ENCODE measurements around the gene OR2C1.
A peak's percentile ranks its signal among the peaks of the same experiment; 100 is the strongest.

Gene OR2C1

GRCh38 chr16:3356118-3356517 lies 429 bp downstream of the OR2C1 start:
- TF ChIP-seq, protein P1, sequence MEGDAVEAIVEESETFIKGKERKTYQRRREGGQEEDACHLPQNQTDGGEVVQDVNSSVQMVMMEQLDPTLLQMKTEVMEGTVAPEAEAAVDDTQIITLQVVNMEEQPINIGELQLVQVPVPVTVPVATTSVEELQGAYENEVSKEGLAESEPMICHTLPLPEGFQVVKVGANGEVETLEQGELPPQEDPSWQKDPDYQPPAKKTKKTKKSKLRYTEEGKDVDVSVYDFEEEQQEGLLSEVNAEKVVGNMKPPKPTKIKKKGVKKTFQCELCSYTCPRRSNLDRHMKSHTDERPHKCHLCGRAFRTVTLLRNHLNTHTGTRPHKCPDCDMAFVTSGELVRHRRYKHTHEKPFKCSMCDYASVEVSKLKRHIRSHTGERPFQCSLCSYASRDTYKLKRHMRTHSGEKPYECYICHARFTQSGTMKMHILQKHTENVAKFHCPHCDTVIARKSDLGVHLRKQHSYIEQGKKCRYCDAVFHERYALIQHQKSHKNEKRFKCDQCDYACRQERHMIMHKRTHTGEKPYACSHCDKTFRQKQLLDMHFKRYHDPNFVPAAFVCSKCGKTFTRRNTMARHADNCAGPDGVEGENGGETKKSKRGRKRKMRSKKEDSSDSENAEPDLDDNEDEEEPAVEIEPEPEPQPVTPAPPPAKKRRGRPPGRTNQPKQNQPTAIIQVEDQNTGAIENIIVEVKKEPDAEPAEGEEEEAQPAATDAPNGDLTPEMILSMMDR (IDR thresholded peaks at IDR 0.05; ENCODE audit: insufficient read depth, low read length, poor library complexity, severe bottlenecking): no peak
- no peaks in the 10 kb centered on the region for H3K36me3 ChIP-seq (ENCODE audit: control insufficient read depth, insufficient read depth, low read length)
- no peak overlapping the region for H3K4me3 ChIP-seq (replicated peaks; ENCODE audit: low read depth, low read length)
- no peaks in the 10 kb centered on the region for H3K27me3 ChIP-seq (replicated peaks; ENCODE audit: control insufficient read depth, insufficient read depth, low read length)
- DNase-seq (ENCODE audit: extremely low read depth, insufficient read length): no peak

GRCh38 chr16:3358871-3359270 lies 3.2 kb downstream of the OR2C1 start:
- Histone ChIP-seq H3K36me3 (ENCODE audit: control insufficient read depth, insufficient read depth, low read length) (no peaks in the 10 kb centered on the region), H3K4me3 (replicated peaks; ENCODE audit: low read depth, low read length) (no peak overlapping the region), H3K27me3 (replicated peaks; ENCODE audit: control insufficient read depth, insufficient read depth, low read length) (no peaks in the 10 kb centered on the region)
- no peak for DNase-seq (ENCODE audit: extremely low read depth, insufficient read length)
- TF ChIP-seq, protein P1 (IDR thresholded peaks at IDR 0.05; ENCODE audit: insufficient read depth, low read length, poor library complexity, severe bottlenecking): no peak

DNA sequence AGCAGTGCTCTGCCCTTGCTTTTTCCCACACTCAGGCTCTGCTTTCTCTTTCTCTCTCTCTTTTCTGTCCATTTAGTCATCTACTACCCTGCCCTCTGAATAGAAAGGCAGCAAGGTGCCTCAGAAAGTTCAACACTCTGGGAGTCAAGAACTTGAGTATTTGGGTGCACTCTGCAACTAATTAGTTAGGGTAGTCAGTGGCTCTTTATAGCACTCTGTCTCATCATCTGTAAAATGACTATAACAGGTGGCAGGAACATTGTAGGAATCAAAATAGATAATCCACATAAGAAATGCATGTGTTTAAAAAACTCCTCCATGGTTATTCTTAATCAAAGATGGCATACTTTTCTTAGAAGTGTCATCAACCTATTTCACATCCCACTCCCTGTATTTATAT lies 7.2 kb downstream of the OR2C1 start:
- no peak overlapping the region for H3K4me3 ChIP-seq (replicated peaks; ENCODE audit: low read depth, low read length)
- TF ChIP-seq, protein P1 (IDR thresholded peaks at IDR 0.05; ENCODE audit: insufficient read depth, low read length, poor library complexity, severe bottlenecking): no peak
- DNase-seq (ENCODE audit: extremely low read depth, insufficient read length): no peak
- no peaks in the 10 kb centered on the region for H3K36me3 ChIP-seq (ENCODE audit: control insufficient read depth, insufficient read depth, low read length)
- H3K27me3 ChIP-seq (replicated peaks; ENCODE audit: control insufficient read depth, insufficient read depth, low read length): no peaks in the 10 kb centered on the region

DNA sequence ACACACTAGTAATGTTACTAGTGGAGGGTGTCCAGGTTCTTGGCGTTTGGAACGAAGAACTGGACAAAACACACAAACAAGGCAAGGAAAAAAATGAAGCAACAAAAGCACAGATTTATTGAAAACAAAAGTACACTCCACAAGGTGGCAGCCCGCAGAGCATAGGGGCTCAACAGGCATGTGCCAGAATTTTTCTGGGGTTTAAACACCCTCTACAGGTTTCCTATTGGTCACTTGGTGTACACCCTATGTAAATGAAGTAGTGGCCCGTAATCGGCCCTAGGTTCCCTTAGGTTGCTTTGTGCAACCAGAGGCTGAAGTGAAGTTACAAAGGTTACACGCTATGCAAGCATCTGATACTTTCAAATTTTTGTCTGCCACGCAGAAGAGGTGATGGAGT lies 8.1 kb downstream of the OR2C1 start:
- no peak for DNase-seq (ENCODE audit: extremely low read depth, insufficient read length)
- H3K36me3 ChIP-seq (ENCODE audit: control insufficient read depth, insufficient read depth, low read length): no peaks in the 10 kb centered on the region
- no peak overlapping the region for H3K4me3 ChIP-seq (replicated peaks; ENCODE audit: low read depth, low read length)
- H3K27me3 ChIP-seq (replicated peaks; ENCODE audit: control insufficient read depth, insufficient read depth, low read length): no peaks in the 10 kb centered on the region
- TF ChIP-seq, protein P1 (IDR thresholded peaks at IDR 0.05; ENCODE audit: insufficient read depth, low read length, poor library complexity, severe bottlenecking): no peak

- no peaks in the 10 kb centered on the region for H3K36me3 ChIP-seq (ENCODE audit: control insufficient read depth, insufficient read depth, low read length)
- H3K4me3 ChIP-seq (replicated peaks; ENCODE audit: low read depth, low read length): peak overlapping the region; percentile 62
- H3K27me3 ChIP-seq (replicated peaks; ENCODE audit: control insufficient read depth, insufficient read depth, low read length): no peaks in the 10 kb centered on the region
- TF ChIP-seq, protein P1 (IDR thresholded peaks at IDR 0.05; ENCODE audit: insufficient read depth, low read length, poor library complexity, severe bottlenecking): no peak
- peak; percentile 82 for DNase-seq (ENCODE audit: extremely low read depth, insufficient read length)
Measured at GRCh38 chr16:3364774-3365427, 9.2 kb downstream of the OR2C1 start.

DNA sequence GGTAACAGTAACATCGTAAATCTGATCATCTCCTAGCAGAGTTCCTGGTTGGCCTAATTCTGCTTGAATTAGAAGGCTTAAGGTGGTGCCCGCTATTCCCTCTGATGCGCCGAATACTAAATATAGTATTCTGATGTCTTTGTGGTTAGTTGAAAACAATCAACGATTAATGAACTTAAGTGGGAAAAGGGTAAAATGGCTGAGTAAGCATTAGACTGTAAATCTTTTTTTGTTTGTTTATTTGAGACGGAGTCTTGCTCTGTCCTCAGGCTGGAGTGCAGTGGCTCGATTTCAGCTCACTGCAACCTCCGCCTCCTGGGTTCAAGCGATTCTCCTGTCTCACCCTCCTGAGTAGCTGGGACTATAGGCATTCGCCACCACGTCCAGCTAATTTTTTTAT lies 13.4 kb downstream of the OR2C1 start:
- no peaks in the 10 kb centered on the region for H3K27me3 ChIP-seq (replicated peaks; ENCODE audit: control insufficient read depth, insufficient read depth, low read length)
- TF ChIP-seq, protein P1 (IDR thresholded peaks at IDR 0.05; ENCODE audit: insufficient read depth, low read length, poor library complexity, severe bottlenecking): no peak
- DNase-seq (ENCODE audit: extremely low read depth, insufficient read length): no peak
- H3K4me3 ChIP-seq (replicated peaks; ENCODE audit: low read depth, low read length): no peak overlapping the region
- no peaks in the 10 kb centered on the region for H3K36me3 ChIP-seq (ENCODE audit: control insufficient read depth, insufficient read depth, low read length)
